GM21423 (cell line): ENCODE results near the gene ATP13A3.

Source experiments
- ATAC-seq: cut with Tn5 transposase; IDR thresholded peaks from one replicate; pipeline ENCODE4 v1.9.1; 2021; ENCODE audit warnings: mild to moderate bottlenecking, moderate library complexity; ENCODE audit not compliant: unreplicated experiment

ATP13A3 gene

GRCh38 chr3:194374935-194375334, 111.9 kb downstream of the ATP13A3 start:
- ATAC-seq = no peak

DNA sequence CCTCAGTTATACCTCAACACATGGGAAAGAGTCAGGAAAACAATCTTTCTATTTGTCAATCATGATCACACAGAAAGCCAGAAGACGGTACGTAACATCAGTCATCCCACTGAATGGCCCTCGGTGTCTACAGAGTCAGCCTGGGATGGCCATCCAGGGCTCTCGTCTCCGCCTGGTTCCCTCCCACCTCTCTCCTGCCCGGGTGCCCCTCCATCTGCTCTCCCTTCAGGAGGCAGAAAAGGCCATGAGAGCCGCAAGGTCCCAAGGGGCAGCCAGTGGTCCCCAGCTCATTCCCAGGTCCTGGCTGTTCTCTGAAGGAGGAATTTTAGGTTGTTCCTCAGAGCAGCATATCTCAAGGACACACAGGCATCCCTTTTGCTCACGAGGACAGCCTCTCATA, 112.9 kb downstream of the ATP13A3 start:
- no peak for ATAC-seq

DNA sequence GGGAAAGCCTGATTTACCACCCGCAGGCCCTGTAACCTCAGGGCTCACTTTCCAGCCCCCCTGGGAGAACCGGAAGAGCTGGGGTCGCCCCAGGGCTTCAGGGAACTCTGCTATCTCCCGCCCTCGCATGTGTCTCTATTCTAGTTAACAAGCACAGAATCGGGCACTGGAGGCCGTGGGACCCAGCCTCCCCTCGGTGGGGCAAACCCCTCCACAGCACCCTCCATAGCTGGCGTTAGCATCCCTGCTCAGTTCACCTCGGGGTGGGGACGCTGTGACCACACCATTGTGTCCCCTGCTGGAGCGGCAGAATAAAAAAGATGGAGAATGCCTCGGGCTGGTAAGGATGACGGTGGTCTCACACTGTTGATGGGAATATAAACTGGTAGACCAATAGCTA, 113.8 kb downstream of the ATP13A3 start:
- no peak for ATAC-seq

- no peak for ATAC-seq
These were observed 116.0 kb downstream of the ATP13A3 start for GRCh38 chr3:194370753-194371152.

- ATAC-seq = no peak
These were observed 117.1 kb downstream of the ATP13A3 start, which contains the start of gene LRRC15 for GRCh38 chr3:194369522-194370279. TSS of gene LRRC15 (minus strand) at chr3:194369743. CDS start at chr3:194361043, 8,700 bp downstream.

- ATAC-seq = no peak
These were observed 117.9 kb downstream of the ATP13A3 start for GRCh38 chr3:194368918-194369317.

DNA sequence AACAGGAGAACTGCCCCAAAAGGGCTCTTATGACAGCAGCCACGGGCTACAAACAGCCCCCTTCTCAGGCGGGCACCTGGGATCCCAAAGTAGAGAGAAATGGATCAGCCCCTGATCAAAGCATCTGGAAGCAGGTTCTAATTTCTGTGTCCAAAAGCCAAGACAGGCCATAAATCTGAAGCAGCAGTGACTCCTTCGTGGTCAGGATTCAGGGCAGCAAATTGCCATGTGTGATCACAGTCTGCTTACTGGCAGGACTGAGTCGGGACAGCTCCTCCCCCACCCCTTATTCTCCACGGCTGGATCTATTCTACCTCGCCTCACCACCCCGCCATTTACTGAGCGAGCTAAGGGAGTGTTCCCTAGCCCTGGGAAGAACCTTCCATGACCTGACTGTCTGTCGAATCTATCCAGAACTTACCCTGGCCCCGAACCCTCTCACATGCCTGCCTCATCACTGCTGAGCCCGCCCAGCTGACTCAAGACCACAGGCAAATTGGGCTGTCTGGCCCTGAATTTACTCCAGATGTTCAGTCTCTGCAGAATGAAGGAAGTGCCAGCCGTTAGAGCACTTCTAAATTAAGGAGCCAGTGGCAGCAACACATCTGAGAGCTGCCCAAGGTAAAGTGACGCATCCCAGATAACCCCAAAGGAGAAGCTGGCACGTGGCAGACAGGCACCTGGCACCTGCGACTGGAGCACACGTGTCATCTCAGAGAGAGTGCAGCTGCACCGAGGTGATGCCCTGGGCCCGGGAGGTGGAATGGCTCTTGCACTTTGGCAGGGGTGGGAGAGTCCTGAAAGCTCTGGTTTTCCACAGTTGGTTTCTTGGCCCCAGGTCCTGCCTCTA, 118.6 kb downstream of the ATP13A3 start:
- no peak for ATAC-seq

GRCh38 chr3:194365978-194366490, 120.8 kb downstream of the ATP13A3 start:
- ATAC-seq = no peak

DNA sequence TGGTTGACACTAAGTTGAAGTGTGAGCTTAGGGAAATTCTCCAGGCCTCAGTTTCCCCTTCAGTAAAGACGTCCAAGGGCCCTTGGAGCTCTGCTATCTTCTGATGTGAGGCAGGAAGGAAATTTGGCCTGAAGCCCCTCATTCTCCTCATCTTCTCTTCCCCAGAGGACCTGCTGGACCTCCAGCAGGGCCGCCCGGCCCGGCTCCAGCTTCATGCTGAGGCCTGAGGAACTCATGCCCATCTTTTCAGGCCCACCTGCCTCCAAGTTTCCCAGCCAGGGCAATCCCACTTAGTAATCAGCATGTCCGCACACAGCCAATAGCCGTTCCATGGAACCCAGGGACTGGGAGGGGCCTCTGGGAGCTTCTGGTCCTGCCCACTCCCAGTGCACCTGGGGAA, 121.3 kb downstream of the ATP13A3 start:
- no peak for ATAC-seq

- no peak for ATAC-seq
These were observed 122.0 kb downstream of the ATP13A3 start for GRCh38 chr3:194364652-194365434.

- ATAC-seq = no peak
These were observed 122.5 kb downstream of the ATP13A3 start for GRCh38 chr3:194364314-194364651.

DNA sequence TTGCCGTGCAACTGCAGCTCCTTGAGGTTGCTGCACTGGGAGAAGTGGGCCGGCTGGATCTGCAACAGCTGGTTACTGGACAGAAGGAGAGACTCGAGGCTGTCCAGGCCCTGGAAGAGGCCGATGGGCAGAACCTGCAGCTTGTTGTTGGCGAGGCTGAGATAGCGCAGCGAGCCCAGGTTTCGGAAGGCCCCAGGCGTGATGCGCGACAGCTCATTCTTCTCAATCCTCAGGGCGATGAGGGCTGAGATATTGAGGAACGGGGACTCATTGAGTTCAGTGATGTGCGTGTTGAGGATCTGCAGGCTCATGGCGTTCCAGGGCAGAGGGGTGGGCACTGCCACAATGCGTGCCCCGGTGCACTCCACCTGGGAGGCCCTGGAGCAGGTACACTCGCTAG, 126.2 kb downstream of the ATP13A3 start:
- no peak for ATAC-seq

GRCh38 chr3:194357681-194358080, 129.1 kb downstream of the ATP13A3 start:
- no peak for ATAC-seq

GRCh38 chr3:194355379-194355778, 131.4 kb downstream of the ATP13A3 start:
- ATAC-seq = no peak

DNA sequence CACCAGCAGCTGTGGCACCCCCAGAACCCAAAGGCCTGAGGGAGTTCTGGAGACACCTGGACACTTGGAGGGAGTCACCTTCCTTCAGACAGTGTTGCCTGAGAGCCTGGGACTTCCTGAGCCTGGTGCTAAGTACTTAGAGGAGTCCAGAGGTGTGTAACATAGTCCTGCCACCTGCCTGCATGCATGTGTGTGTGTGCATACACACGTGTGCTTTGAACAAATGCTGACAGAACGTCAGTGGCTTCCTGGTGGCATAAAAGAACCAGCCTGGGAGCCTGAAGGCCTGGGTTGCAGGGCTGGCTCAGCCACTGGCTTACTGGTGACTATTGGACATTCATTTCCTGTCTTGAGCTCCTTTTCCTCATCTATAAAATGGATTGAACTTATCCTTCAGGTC, 132.5 kb downstream of the ATP13A3 start:
- no peak for ATAC-seq
